ENCODE results near the gene GABRR1. TPM values are rescaled to one million over a fixed set of nuclear protein-coding genes. Genes with fewer than 3 reads are reported as not detected.
A peak's percentile ranks its signal among the peaks of the same experiment; 100 is the strongest.
"Not testable (repeated sequence)": the region's sequence is repeated elsewhere in the genome, so short reads cannot be mapped to it uniquely, and the experiment has no call there.

Gene GABRR1
- total RNA-seq, 3 donors from 2014 or later: not detected

DNA sequence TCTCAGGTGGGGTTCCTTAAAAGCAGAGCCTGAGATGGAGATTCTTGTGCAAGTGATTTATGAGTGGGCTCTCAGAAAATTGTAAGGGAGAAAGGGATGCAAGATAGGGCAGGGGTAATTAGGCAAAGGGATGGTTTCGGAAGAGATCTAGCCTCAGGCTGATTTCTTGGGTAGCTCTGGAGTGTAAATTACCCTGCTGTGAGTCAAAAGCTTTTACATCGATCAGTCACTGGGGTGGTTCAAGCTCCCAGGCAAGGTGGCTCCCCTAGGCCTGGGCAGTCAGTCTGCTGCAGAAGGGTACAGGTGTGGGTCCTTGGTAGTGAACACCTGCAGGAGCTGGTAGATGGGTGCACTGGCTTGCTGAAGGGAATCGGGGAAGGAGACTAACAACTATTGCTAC is 82.4 kb downstream of the GABRR1 start:
- Histone ChIP-seq H3K36me3 (ENCODE audit: low read depth) (no peaks in the 10 kb centered on the region), H3K9me3 (no peaks in the 10 kb centered on the region), H3K4me3 (no peak overlapping the region), H3K4me1 (ENCODE audit: low read depth) (peaks cover 2% of the 10 kb centered on the region)
- ATAC-seq (no peak), DNase-seq (no peak)
- TF ChIP-seq CTCF (IDR thresholded peaks at IDR 0.05): no peak
- intact Hi-C loops (cut with DNase I, micrococcal nuclease): no loop called here

DNA sequence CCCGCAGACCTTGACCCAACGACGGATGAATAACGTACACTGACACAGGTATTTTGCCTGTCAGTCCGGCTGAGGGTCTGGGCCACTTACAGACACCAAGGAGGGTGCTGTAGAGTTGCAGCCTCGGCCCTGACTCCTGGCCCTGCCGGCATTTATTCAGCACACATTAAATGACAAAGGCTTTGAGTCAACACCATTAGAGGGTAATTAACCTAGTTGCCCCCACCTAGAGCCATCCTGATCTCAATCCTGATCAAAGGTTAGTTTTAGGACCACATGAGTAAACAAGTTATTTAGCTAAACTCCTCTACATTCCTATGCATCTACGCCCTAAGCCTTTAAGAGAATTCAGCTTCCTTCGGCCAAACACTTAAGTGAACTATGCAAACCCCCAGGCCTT is 83.2 kb downstream of the GABRR1 start:
- no peaks in the 10 kb centered on the region for H3K36me3 ChIP-seq (ENCODE audit: low read depth)
- no peaks in the 10 kb centered on the region for H3K9me3 ChIP-seq
- no peak overlapping the region for H3K4me3 ChIP-seq
- no peak for TF ChIP-seq CTCF (IDR thresholded peaks at IDR 0.05)
- ATAC-seq (no peak), DNase-seq (no peak)
- intact Hi-C loops (cut with DNase I, micrococcal nuclease): no loop called here
- no peaks in the 10 kb centered on the region for H3K4me1 ChIP-seq (ENCODE audit: low read depth)

DNA sequence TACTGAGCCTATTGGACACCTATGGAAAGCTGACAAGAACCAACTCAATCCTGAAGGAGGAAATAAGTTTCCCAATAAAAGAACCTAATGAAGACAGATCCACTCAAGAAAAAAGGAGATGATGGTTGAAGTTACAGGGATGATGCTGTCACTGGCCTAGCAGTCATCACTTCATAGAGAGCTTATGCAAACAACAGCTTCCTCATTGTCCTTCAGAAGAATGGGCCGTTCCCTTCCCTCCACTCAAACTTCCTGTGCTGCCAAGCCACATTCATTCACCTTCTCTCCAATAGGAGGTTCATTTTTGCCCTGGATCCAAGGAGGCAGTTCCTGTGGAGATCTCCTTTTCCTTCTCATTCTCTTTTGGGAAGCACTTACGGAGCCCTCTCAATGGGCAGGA is 85.1 kb downstream of the GABRR1 start:
- ATAC-seq (peak; percentile 42), DNase-seq (no peak)
- intact Hi-C loops (cut with DNase I, micrococcal nuclease): no loop called here
- no peaks in the 10 kb centered on the region for H3K36me3 ChIP-seq (ENCODE audit: low read depth)
- H3K4me3 ChIP-seq: no peak overlapping the region
- no peaks in the 10 kb centered on the region for H3K4me1 ChIP-seq (ENCODE audit: low read depth)
- TF ChIP-seq CTCF (IDR thresholded peaks at IDR 0.05): no peak
- H3K9me3 ChIP-seq: peaks cover 7% of the 10 kb centered on the region

- no peak for TF ChIP-seq CTCF (IDR thresholded peaks at IDR 0.05)
- intact Hi-C loops (cut with DNase I, micrococcal nuclease): no loop called here
- H3K36me3 ChIP-seq (ENCODE audit: low read depth): no peaks in the 10 kb centered on the region
- no peak for DNase-seq
- H3K4me1 ChIP-seq (ENCODE audit: low read depth): no peaks in the 10 kb centered on the region
- no peak overlapping the region for H3K4me3 ChIP-seq
- no peak for ATAC-seq
- H3K9me3 ChIP-seq: peaks cover 7% of the 10 kb centered on the region
Measured at GRCh38 chr6:89131599-89131998, 85.6 kb downstream of the GABRR1 start.

DNA sequence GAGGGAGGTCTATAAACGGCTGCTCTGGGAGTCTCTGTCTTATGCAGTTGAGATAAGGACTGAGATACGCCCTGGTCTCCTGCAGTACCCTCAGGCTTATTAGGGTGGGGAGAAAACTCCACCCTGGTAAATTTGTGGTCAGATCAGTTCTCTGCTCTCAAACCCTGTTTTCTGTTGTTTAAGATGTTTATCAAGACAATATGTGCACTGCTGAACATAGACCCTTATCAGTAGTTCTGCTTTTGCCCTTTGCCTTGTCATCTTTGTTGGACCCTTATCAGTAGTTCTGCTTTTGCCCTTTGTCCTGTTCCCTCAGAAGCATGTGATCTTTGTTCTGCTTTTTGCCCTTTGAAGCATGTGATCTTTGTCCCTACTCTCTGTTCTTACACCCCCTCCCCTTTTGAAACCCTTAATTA is 88.9 kb downstream of the GABRR1 start:
- intact Hi-C loops (cut with DNase I, micrococcal nuclease); H3K4me3 ChIP-seq; H3K9me3 ChIP-seq; DNase-seq; H3K36me3 ChIP-seq (ENCODE audit: low read depth); H3K4me1 ChIP-seq (ENCODE audit: low read depth); ATAC-seq: not testable (repeated sequence)

Other genes with a start within 250 kb of the GABRR1 start
- gene PNRC1, start 136.6 kb downstream of the GABRR1 start, total RNA-seq: 100 to 1,000 TPM in 2 of 3 donors, 10 to 100 TPM in 1; 99.9 to 261 (median 102) TPM
- under 1 TPM in 2 of 3 donors, not detected in 1; 0.12 to 0.51 TPM for gene SRSF12, start 99.3 kb downstream of the GABRR1 start, total RNA-seq
- 10 to 100 TPM in 2 of 3 donors, 1 to 10 TPM in 1; 9.4 to 17.6 (median 13.8) TPM for gene PM20D2, start 71.3 kb downstream of the GABRR1 start, total RNA-seq
- gene GABRR2, start 97.9 kb upstream of the GABRR1 start, total RNA-seq: 1 to 10 TPM in 1 of 3 donors, under 1 TPM in 2; 0.63 to 2.4 (median 0.72) TPM
- 10 to 100 TPM; 40.0 to 50.2 (median 42.2) TPM for gene UBE2J1, start 135.4 kb upstream of the GABRR1 start, total RNA-seq
- 10 to 100 TPM in 1 of 3 donors, 1 to 10 TPM in 2; 3.2 to 17.6 (median 4.0) TPM for gene RRAGD, start 194.9 kb upstream of the GABRR1 start, total RNA-seq
- 10 to 100 TPM in 1 of 3 donors, 1 to 10 TPM in 2; 1.8 to 10.9 (median 2.8) TPM for gene ANKRD6, start 215.8 kb upstream of the GABRR1 start, total RNA-seq

All from mucosa of descending colon (tissue), 3 donors.